Activated CD4-positive, alpha-beta T cell treated with anti-CD3 and anti-CD28 coated beads, Interleukin-2, Interleukin-4, amounts not matched to agents 100 ng/mL and 50 ng/mL, durations not matched to agents 16 hours and 8 hours (primary cell): Measurements from ENCODE around the gene COL26A1.
A peak's percentile ranks its signal among the peaks of the same experiment; 100 is the strongest.

ENCODE experiments used
- DNase-seq: peaks from one replicate; pipeline ENCODE4 v3.0.0-alpha.2; 2020; ENCODE audit warnings: low spot score

The COL26A1 gene

GRCh38 chr7:101373812-101374614, 11.3 kb downstream of the COL26A1 start:
- DNase-seq, result no peak

GRCh38 chr7:101374990-101375389, 12.3 kb downstream of the COL26A1 start:
- DNase-seq, result no peak

- no peak for DNase-seq
These were observed 13.9 kb downstream of the COL26A1 start for GRCh38 chr7:101376601-101377000.

- DNase-seq, result no peak
These were observed 14.6 kb downstream of the COL26A1 start for GRCh38 chr7:101377189-101377736.

- DNase-seq, result no peak
These were observed 16.1 kb downstream of the COL26A1 start for GRCh38 chr7:101378751-101379174.

GRCh38 chr7:101379302-101379701, 16.6 kb downstream of the COL26A1 start:
- DNase-seq, result no peak

GRCh38 chr7:101381549-101382111, 19.0 kb downstream of the COL26A1 start:
- no peak for DNase-seq

GRCh38 chr7:101382937-101383336, 20.3 kb downstream of the COL26A1 start:
- no peak for DNase-seq

GRCh38 chr7:101386177-101386557, 23.5 kb downstream of the COL26A1 start:
- no peak for DNase-seq

- DNase-seq, result no peak
These were observed 24.0 kb downstream of the COL26A1 start for GRCh38 chr7:101386558-101387231.

GRCh38 chr7:101390901-101391301, 28.2 kb downstream of the COL26A1 start:
- DNase-seq, result peak; percentile 39

- DNase-seq, result no peak
These were observed 29.3 kb downstream of the COL26A1 start for GRCh38 chr7:101391991-101392390.

- no peak for DNase-seq
These were observed 31.2 kb downstream of the COL26A1 start for GRCh38 chr7:101393865-101394264.

GRCh38 chr7:101395376-101395775, 32.7 kb downstream of the COL26A1 start:
- DNase-seq, result no peak

- no peak for DNase-seq
These were observed 34.6 kb downstream of the COL26A1 start for GRCh38 chr7:101397243-101397642.

GRCh38 chr7:101397770-101398324, 35.2 kb downstream of the COL26A1 start:
- DNase-seq, result no peak

GRCh38 chr7:101398396-101399289, 36.0 kb downstream of the COL26A1 start:
- DNase-seq, result no peak

GRCh38 chr7:101399759-101400158, 37.1 kb downstream of the COL26A1 start:
- DNase-seq, result no peak

GRCh38 chr7:101400751-101401150, 38.1 kb downstream of the COL26A1 start:
- no peak for DNase-seq

- DNase-seq, result no peak
These were observed 38.9 kb downstream of the COL26A1 start for GRCh38 chr7:101401390-101402080.
